ENCODE data around the gene TPD52L2. TPM values are rescaled to one million over a fixed set of nuclear protein-coding genes. Genes with fewer than 3 reads are reported as not detected.

TPD52L2 gene
- total RNA-seq, 1 experiment from 2014 or later = 147 TPM

DNA sequence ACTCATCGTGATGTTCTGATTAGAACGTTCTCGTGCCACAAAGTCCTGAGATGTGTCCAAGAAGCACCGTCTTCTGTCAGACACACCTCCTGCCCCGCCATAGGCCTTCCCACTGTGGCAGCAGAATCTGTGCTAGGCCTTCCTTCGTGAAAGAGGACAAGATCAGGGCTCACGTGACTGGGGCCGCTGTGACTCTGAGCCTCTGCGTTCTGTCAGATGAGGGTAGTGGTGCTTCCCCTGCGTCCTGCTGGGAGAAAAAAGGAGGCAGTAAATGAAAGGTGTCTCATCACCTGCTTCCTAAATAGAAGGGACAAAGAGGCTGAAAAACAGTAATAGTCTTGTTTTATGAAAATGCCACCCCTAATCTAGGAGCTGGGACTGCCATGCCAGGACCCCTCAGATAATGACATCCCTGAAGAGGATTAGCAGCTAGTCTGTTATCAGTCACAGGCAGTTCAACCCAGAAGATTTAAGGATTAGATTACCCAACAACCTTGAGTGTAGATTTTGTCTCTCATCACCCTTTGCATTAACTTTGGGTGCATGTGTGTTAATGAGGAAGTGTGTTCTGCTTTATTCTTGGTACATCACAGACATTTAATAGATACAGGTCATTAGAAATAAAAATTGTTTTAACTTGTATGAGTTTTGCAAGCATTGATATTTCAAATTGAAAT, 34.0 kb downstream of the TPD52L2 start:
- Histone ChIP-seq H3K9ac (ENCODE audit: low read length) (no peak overlapping the region), H3K27ac (ENCODE audit: low read length) (no peak overlapping the region), H3K9me3 (ENCODE audit: low read length) (no peaks in the 10 kb centered on the region), H3K9me2 (replicated peaks; ENCODE audit: low read length) (no peaks in the 10 kb centered on the region), H3K4me2 (ENCODE audit: low read length) (no peak overlapping the region), H3K27me3 (ENCODE audit: low read length) (no peaks in the 10 kb centered on the region), H4K20me1 (ENCODE audit: low read length) (peaks cover 22% of the 10 kb centered on the region), H3K4me1 (ENCODE audit: insufficient read depth, low read length) (peaks cover 31% of the 10 kb centered on the region), H2AFZ (ENCODE audit: low read length) (no peak overlapping the region), H3F3A (ENCODE audit: low read length, unreplicated experiment) (peaks cover 2% of the 10 kb centered on the region), H3K36me3 (ENCODE audit: low read depth, low read length) (0 out of 2 replicates have a peak, but pooled peaks cover 2% of the 10 kb centered on the region), H3K4me3 (ENCODE audit: low read length) (no peak overlapping the region), H3K79me2 (ENCODE audit: low read length) (peaks cover 86% of the 10 kb centered on the region)
- POLR2A ChIA-PET (ENCODE audit: unreplicated experiment) = no interaction called here
- no peak for ATAC-seq
- TF ChIP-seq EZH2phosphoT487 (IDR thresholded peaks at IDR 0.05; ENCODE audit: borderline replicate concordance, low read length) = no peak
- TF ChIP-seq, protein P1, sequence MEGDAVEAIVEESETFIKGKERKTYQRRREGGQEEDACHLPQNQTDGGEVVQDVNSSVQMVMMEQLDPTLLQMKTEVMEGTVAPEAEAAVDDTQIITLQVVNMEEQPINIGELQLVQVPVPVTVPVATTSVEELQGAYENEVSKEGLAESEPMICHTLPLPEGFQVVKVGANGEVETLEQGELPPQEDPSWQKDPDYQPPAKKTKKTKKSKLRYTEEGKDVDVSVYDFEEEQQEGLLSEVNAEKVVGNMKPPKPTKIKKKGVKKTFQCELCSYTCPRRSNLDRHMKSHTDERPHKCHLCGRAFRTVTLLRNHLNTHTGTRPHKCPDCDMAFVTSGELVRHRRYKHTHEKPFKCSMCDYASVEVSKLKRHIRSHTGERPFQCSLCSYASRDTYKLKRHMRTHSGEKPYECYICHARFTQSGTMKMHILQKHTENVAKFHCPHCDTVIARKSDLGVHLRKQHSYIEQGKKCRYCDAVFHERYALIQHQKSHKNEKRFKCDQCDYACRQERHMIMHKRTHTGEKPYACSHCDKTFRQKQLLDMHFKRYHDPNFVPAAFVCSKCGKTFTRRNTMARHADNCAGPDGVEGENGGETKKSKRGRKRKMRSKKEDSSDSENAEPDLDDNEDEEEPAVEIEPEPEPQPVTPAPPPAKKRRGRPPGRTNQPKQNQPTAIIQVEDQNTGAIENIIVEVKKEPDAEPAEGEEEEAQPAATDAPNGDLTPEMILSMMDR (conservative IDR thresholded peaks at IDR 0.05; ENCODE audit: low read depth, low read length) = no peak
- TF ChIP-seq EZH2 (IDR thresholded peaks at IDR 0.05; ENCODE audit: low read length, unreplicated experiment) = no peak
- no TSS peak for BruUV-seq (replicated peaks)
- CTCF ChIA-PET = no interaction called here
- DNase-seq = no peak
- intact Hi-C loops (cut with micrococcal nuclease) = no loop called here

DNA sequence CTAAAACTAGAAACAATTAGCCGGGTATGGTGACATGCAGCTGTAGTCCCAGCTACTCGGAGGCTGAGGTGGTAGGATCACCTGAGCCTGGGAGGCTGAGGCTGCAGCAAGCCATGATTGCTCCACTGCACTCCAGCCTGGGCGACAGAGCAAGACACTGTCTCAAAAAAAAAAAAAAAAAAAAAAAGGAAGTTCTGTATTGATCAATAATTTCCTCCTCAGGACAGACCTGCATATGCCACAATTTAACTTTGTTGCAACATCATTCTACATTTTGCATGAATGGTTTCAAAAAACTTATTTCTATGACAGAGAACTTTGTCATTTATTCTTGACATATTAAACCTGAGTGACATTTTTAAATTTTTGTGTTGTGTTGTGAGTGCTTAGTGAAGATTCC, 35.3 kb downstream of the TPD52L2 start:
- no TSS peak for BruUV-seq (replicated peaks)
- intact Hi-C loops (cut with micrococcal nuclease) = no loop called here
- Histone ChIP-seq H3F3A (ENCODE audit: low read length, unreplicated experiment) (no peaks in the 10 kb centered on the region), H2AFZ (ENCODE audit: low read length) (no peak overlapping the region), H3K9ac (ENCODE audit: low read length) (no peak overlapping the region), H3K27me3 (ENCODE audit: low read length) (no peaks in the 10 kb centered on the region), H3K36me3 (ENCODE audit: low read depth, low read length) (0 out of 2 replicates have a peak, but pooled peaks cover 5% of the 10 kb centered on the region), H3K27ac (ENCODE audit: low read length) (no peak overlapping the region), H3K4me3 (ENCODE audit: low read length) (no peak overlapping the region), H3K4me2 (ENCODE audit: low read length) (no peak overlapping the region), H4K20me1 (ENCODE audit: low read length) (peaks cover 26% of the 10 kb centered on the region), H3K9me2 (replicated peaks; ENCODE audit: low read length) (no peaks in the 10 kb centered on the region), H3K4me1 (ENCODE audit: insufficient read depth, low read length) (peaks cover 31% of the 10 kb centered on the region), H3K9me3 (ENCODE audit: low read length) (no peaks in the 10 kb centered on the region), H3K79me2 (ENCODE audit: low read length) (peaks cover 100% of the 10 kb centered on the region)
- ATAC-seq = no peak
- TF ChIP-seq EZH2phosphoT487 (IDR thresholded peaks at IDR 0.05; ENCODE audit: borderline replicate concordance, low read length) = no peak
- TF ChIP-seq, protein P1 (conservative IDR thresholded peaks at IDR 0.05; ENCODE audit: low read depth, low read length) = no peak
- POLR2A ChIA-PET (ENCODE audit: unreplicated experiment) = no interaction called here
- no peak for DNase-seq
- CTCF ChIA-PET = no interaction called here

DNA sequence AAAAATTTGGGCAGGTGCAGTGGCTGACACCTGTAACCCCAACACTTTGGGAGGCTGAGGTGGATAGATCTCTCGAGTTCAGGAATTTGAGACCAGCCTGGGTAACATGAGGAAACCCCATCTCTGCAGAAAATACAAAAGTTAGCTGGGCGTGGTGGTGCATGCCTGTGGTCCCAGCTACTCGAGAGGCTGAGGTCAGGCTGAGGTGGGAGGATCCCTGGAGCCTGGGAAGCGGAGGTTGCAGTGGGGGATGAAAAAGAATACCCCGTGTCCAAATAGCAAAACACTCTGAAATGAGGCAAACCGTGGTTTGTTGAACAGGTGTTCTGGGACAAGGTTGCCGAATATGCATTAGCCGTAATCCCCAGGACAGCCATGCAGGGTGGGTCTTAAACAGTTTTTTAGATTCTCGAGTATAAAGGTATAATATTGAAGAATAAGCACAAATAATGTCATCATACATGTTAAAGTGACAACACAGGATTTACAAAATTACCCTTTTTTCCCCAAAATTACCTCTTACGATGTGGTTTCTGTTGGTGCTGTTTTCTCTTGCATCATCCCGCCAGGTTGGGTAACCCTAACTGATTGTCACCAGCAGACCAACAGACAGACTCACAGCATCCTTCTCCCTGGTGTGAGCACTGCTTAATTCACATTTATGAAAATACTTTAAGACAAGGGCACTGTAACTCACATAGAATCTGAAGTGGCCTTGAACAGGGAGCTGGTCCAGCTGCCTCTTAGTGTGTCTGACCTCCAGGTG, 38.9 kb downstream of the TPD52L2 start:
- Histone ChIP-seq H3F3A (ENCODE audit: low read length, unreplicated experiment) (no peaks in the 10 kb centered on the region), H3K4me2 (ENCODE audit: low read length) (no peak overlapping the region), H3K4me1 (ENCODE audit: insufficient read depth, low read length) (peaks cover 16% of the 10 kb centered on the region), H3K27me3 (ENCODE audit: low read length) (no peaks in the 10 kb centered on the region), H3K9me2 (replicated peaks; ENCODE audit: low read length) (no peaks in the 10 kb centered on the region), H3K4me3 (ENCODE audit: low read length) (no peak overlapping the region), H2AFZ (ENCODE audit: low read length) (no peak overlapping the region), H3K36me3 (ENCODE audit: low read depth, low read length) (0 out of 2 replicates have a peak, but pooled peaks cover 3% of the 10 kb centered on the region), H3K9ac (ENCODE audit: low read length) (no peak overlapping the region), H3K9me3 (ENCODE audit: low read length) (no peaks in the 10 kb centered on the region), H3K27ac (ENCODE audit: low read length) (no peak overlapping the region), H3K79me2 (ENCODE audit: low read length) (peaks cover 99% of the 10 kb centered on the region), H4K20me1 (ENCODE audit: low read length) (peaks cover 8% of the 10 kb centered on the region)
- ChIA-PET CTCF (no interaction called here), POLR2A (ENCODE audit: unreplicated experiment) (no interaction called here)
- no TSS peak for BruUV-seq (replicated peaks)
- TF ChIP-seq EZH2phosphoT487 (IDR thresholded peaks at IDR 0.05; ENCODE audit: borderline replicate concordance, low read length) (no peak), EZH2 (IDR thresholded peaks at IDR 0.05; ENCODE audit: low read length, unreplicated experiment) (no peak)
- TF ChIP-seq, protein P1 (conservative IDR thresholded peaks at IDR 0.05; ENCODE audit: low read depth, low read length) = no peak
- ATAC-seq (no peak), DNase-seq (no peak)
- intact Hi-C loops (cut with micrococcal nuclease) = no loop called here

All from PC-3 (cell line).